H1 (cell line): ENCODE measurements around the gene THUMPD3. TPM values are rescaled to one million over a fixed set of nuclear protein-coding genes. Genes with fewer than 3 reads are reported as not detected.

Experiments
- EGR1 ChIP-seq: IDR thresholded peaks from 2 replicates; pipeline ENCODE4 v1.6.1; 2011; ENCODE audit warnings: low read depth, low read length, borderline replicate concordance
- NANOG ChIP-seq: IDR thresholded peaks from 2 replicates; pipeline ENCODE4 v1.6.1; 2011; ENCODE audit warnings: low read length, low read depth, mild to moderate bottlenecking, inconsistent platforms; ENCODE audit not compliant: insufficient read depth, poor library complexity, severe bottlenecking
- SIRT6 ChIP-seq: IDR thresholded peaks from one replicate; pipeline ENCODE4 v1.7.1; 2012; ENCODE audit warnings: low read length, inconsistent platforms
- polyA plus RNA-seq, 7 experiments: library from polyadenylated mRNA; depleted of rRNA in 3 of 7; stranded (reverse) in 5 of 7; unstranded in 2 of 7; fragments of >200 nt in 5 of 7; fragments of 200-250 nt in 2 of 7; gene quantifications; 1 replicate in 5 of 7; 2 replicates in 1 of 7; 4 replicates in 1 of 7; pipeline versions ENCODE4 v1.2.1 to v1.2.3, GENCODE V29; 2011 to 2013; ENCODE audit warnings: missing spikeins in 2 of 7, mixed read lengths in 2 of 7
- total RNA-seq: library from RNA; stranded (reverse); fragmentation: NEBNext Ultra II Directional; extraction: Animal tissue kit (Norgen Biotek cat#: 25700); gene quantifications from 2 replicates; pipeline ENCODE4 v1.2.1, GENCODE V29; 2021

The THUMPD3 gene
- total and polyA plus RNA-seq, 2 of the 8 experiments (the other 6 are each of a cell fraction or from before 2014, with no cell fraction given) = 26.7 to 68.9 TPM

DNA sequence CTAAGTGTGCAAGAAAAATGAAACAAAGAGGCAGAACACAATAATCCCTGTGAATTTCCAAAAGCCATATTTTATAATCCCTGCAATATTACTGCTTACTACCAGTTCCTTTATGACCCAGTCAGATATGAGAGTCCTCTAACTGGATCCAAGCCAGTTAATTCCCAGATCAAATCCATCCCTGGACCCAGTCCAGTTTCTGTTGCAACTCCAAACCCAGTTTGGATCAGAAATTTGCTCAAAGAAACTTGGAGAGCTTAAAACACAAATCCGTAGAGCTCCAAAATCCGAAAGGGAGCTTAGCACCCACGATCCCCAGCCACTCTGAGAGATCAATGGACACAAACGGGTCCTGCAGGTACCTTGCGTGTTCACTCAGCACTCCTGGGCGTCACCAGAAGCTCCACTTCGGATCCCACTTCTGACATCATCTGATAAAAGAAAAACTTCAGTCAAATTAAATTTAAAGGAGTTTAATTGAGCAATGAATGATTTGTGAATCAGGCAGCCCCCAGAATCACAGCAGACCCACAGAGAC, 32.6 kb upstream of the THUMPD3 start (continued):
- TF ChIP-seq EGR1 = no peak
- TF ChIP-seq NANOG = no peak
- no peak for TF ChIP-seq SIRT6
- TF ChIP-seq, all 59 proteins: peak for 0
